HG03103 (cell line): ENCODE data around the gene FRMD1.

ENCODE experiments used
- ATAC-seq: cut with Tn5 transposase; IDR thresholded peaks from one replicate; pipeline ENCODE4 v1.9.1; 2021; ENCODE audit warnings: low read depth; ENCODE audit not compliant: unreplicated experiment

Gene FRMD1

DNA sequence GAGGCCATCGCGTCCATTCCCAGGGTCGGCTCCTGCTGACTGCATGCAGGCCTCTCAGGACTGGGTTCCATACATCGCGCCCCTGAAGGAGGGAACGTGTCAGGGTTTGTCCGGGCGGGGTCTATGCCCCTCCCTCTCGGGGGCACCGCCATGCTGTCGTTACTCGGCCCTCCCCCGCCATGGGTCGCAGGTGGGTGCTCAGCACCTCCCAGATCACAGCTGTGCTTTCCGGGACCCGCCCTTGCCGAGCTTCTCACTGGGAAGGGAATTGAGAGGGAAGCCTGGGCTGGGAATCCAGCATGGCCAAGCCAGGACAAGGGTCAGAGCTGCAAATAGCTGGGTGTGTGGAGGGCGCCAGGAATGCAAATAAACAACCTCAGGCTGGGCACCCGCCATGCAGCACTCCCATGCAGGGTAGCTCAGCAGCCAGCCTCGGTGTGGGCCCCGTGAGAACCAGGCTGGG lies at the start of gene FRMD1:
Gene FRMD1, minus strand, starts transcription at position 270 of the 463 bp plus-strand sequence. Its CDS starts 118 bp downstream, at position 152.
- no peak for ATAC-seq

DNA sequence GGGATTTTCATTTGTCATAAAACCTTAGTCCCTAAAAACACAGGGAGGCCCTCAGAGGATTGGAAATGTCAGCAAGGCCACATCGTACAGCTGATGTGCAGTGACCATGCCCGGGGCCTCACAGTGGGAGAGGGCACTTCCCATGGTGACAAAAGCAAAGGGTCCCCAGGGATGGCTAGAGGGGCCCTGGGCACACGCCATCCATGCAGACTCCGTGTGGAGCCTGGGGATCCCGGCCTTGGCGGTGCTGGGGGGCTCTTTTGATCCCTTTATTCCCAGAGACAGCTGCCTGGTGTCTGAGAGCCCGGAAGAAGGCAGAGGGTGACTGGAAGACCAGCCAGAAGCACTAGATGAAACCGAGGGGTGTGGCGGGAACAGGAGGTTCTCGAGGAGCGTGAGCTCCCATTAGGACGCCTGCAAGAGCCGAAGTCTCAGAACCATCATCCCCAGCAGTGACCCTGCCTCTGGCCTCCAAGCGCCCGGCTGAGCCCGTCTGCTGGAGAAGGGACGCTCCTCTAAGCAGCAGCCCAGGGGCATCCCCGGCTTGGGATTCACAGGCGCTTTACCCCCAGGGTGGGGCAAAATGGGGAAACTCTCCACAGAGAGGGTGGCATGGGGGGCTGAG lies 49.1 kb upstream of the FRMD1 start:
- no peak for ATAC-seq

DNA sequence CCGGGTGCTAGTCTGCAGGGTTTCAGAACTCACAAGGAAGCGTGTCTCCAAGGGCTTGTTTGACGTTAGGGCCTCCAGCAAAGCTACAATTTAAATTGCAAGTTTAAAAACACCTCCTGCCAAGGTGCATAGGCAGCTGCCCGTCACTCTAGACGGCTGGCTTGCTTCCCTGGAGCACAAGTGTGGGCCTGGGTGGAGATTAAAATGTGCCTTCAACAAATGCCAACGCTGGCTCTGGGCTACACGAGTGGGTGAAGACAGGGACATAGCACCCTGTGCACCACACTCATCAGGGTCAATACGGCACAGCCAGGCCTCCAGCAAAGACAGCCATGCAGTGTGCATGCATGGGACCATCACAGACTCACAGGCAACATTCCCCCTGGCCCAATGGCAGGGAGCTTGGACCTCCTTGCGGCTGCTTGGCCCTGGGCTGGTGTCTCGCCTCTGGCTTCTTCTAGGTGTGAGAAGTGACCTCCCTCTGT lies 48.4 kb upstream of the FRMD1 start:
- ATAC-seq = no peak

DNA sequence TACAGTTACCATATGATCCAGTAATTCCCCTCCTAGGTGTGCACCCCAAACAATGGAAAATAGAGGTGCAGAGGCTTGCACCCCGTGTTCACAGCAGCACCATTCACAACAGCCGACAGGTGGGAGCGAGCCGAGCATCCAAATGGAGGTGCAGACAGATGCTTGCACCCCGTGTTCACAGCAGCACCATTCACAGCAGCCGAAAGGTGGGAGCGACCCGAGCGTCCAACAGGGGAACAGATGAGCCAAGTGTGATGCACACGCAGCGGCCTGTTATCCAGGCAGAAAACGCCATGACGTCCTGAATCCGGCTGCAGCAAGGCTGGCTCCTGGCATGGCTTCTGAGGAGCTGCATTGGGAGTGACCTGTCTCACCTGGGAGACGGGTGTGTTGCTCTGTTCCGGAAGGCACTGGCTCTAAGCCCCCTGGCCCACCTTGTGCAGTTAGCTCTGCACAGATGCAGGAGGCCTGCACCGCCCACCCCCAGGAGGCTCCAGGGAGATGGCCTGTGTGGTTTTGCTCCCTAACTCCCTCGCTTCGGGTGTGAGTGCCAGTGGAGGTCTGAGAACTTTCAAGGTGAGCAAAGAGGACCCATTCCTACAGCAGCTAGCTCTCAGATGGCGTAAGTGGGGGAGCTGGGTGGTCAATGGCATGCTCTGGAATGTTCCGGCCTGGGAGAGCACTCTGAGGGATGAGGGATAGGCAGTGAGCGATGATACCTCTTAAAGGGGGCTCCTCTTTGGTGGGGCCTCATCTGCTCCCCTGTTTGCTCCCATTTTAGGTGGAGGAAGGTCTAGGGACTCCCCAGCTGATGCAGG lies 47.8 kb upstream of the FRMD1 start:
- no peak for ATAC-seq

DNA sequence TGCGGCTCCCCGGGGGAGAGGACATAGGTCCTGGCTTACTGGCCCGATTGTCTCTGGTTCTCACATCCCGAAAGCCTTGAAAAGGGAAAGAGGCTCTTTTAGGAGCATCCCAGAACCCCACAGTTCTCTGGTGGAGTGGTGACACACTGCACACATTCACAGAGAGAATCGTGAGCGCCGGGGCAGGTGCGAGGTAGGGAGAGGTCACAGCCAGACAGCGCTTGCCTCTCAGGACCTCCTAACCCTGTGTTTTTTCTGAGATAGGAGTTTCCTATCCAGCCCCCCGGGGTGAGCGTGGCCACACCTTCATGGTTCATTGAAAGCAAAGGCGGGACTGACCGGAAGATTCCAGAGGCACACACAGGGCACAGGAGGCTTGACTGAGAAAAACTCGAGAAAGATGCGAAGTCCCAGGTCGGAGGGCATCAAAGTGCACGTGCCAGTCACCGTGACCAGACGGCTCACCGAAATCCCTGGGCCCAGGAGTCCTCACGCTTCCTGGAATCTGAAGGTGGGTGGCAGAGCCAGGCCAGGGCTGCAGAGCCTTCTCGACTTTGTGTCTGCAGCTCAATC lies 46.5 kb upstream of the FRMD1 start:
- no peak for ATAC-seq

DNA sequence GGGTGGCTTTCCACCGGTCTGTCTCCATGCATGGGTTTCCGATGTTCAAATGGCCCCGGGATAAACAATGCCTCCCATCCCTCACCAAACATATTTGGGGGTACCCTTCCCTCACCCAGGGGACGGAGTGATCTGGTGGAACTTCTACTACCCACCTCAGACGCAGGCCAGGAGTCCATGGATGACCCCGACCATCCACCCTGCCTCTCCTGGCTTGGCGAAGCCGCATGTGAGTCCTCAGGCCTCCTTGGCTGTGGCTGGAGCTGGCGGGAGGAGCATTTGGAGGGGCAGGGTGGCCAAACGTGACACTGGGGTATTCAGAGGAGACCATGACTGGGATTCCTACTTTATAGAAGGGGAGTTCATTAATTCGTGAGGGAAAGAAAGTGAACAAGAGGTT lies 45.9 kb upstream of the FRMD1 start:
- ATAC-seq = no peak

DNA sequence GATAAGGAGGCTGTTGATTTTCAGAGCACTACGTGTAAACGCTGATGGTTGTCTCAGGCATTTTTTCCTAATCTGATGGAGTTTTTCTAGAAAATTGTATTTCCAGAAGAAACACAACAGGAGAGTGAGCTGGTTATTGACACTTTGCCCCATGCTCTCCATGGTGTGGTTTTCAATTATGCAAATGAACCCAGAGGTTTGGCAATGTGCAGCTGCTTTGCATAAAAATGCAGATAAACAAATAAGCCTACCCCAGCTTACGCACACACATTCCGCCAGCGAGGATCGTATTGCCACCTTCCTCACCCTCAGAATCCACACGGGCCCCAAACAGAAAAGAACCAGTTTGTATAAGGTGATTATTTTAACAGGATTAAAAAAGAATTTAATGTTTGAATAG lies 45.1 kb upstream of the FRMD1 start:
- no peak for ATAC-seq

DNA sequence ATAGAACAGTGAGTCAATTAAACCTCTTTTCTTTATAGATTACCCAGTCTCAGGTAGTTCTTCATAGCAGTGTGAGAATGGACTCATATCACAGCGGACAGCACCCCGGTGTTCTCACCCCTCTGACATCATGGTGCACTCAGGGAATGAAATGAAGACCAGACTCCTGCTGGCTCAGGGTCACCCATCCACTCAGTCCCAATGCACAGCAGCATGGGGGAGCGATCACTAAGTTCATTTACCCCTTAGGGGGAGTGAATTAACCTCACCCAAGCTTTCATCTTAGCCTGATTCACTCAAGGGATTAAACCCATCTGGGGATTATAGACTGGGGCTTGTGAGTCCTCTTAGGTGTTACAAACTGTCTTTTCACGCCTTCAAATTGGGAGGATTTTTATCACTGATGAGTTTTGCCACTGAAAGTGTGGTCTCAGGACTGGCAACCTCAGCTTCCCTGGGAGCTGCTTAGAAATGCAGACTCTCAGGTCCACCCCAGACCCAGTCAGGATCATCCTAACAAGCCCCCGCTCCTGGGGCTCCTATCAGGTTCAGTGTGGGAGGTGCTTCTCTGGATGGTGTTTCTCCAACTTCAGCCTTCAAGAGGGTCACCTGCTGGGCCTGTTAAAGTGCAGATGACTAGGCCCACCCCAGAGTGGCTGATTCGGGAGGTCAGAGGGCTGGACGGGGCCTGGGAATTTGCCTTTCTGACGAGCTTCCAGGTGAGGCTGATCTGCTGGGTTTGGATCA lies 44.3 kb upstream of the FRMD1 start:
- no peak for ATAC-seq

DNA sequence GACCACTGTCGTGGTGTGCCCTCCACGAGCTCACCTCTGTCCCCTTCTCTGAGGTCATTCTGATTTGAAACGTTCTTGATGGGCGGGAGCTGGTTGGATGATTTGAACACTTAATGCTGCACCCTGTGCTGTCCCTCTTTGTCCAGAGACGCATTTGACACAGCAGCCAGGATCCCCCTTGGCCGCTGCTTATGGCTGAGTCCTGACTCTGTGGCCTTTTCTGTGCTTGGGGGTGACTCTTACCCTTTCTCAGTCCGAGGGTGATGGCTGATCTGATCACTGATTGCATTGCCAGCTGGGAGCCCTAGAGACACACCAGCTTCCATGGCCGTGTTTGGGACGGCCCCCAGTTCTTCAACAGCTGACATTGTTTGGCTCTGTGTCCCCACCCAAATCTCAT lies 43.5 kb upstream of the FRMD1 start:
- ATAC-seq = no peak

DNA sequence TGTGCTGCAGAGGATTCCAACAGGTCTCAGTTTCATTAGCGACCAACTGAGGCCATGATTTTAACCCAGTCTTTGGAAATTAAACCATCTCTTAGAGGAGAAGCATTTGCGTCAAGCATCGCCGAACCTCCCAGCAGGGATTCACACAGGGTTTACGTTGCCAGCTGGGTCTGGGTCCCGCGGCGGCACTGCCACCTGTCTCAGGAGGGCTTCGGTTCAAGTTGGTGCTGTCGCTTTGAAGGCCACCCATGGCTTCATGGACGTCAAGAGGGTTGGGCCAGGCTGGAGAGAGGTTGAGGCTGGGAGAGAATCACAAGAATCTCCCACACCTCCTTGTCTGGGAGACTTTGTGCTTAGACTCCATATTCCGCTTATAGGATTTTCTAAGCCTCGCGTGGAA lies 43.0 kb upstream of the FRMD1 start:
- no peak for ATAC-seq

DNA sequence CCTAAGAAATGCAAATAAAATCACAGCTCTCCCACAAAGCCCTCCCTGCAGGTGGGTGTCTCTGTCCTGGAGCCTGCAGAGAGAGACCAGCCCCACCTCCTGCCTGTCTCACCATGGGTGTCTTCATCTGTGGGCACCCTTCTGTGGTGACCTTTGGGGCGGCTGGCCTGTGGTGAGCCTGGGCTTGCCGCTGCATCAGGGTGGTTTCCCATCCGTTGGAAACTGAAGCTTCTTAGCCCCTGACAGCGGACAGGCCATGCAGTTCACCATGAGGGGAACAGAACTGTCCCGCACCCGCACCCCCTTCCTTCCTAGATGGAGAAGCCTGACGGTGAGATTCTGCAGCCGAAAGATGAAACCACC lies 42.3 kb upstream of the FRMD1 start:
- no peak for ATAC-seq

DNA sequence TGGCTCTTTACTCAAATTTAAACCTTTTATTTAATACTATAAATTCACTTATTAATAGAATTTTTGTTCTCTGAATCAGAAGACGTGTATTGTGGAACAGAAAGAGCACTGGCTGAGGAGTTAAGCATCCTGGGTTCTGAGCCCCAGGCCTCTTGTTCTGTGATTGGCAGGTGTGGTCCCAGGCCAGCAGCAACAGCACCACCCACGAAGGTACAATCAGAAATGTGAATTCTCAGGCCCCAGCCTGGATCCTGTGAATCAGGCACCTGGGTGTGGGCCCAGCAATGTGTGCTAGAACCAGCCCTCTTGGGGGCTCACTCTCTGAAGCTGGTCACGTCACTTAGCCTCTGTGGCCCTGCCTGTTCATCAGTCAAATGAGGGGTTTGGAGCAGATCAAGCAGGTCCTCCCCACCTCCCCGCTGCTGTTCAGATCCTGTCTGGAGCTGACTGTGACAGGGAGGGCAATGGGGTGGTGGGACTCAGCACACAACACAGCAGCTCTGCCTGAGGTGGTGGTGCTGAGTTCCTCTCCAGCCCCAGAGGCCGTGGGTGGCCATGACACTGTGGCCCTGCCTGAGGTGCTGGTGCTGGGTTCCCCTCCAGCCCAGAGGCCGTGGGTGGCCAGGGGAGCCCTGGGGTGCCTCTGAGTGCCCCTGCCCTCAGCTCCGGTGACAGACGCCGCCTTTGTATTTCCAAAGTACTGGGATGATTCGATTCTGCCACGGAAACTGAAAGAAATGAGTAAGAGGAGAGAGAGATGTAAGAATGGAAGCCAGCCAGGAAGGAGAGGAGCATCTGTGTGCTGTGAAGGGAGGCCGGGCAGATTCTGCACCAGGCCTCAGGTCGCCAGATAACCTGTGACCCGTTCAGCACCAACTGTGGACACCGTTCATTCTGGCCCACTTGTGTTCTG lies 41.6 kb upstream of the FRMD1 start:
- ATAC-seq = no peak

DNA sequence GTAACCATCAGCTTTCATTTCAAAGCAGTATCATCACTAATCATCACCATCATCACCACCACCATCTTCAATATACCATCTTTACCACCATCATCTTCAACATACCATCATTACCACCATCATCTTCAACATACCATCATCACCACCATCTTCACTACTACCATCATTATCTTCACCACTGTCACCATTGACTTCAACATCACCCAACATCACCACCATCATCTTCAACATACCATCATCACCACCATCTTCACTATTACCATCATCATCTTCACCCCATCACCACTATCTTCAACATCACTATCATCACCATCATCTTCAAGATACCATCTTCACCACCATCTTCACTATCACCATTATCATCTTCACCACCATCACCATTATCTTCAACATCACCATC lies 40.5 kb upstream of the FRMD1 start:
- no peak for ATAC-seq

DNA sequence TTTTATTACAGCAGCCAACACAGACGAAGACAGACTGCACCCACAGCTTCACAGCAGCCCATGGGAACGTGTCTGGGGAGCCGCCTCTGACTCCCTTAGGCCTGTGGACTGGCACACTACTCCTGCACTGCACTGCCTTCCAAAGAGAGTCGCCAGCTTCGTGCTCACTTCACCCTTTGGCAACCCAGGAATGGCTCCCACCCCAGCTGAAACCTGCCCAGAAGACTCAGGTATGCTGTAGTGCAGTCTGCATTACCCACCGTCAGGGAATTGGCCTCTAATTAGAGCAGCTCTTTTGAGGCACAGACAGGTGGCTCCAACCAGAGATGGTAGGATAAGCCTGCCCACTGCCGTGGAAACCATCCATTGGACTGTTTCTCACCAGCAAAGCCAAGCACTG lies 39.9 kb upstream of the FRMD1 start:
- ATAC-seq = no peak

DNA sequence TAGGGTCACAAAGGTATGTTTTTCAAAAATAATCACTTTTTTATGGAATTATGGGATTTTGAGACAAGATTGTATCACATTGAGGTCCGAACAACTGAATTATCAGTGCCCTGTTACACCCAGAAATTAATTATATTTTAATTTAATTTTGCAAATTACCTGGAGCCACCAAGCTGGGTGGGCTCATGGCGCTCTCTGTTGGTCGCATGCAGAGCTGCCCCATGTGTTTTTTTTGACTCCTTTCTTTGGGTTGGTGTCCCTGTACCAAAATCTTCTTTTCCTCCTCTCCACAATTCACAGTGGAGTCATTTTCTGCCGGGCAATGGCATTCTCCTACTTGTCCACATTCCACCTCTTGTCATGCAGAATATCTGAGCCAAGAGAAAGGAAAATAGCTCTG lies 38.9 kb upstream of the FRMD1 start:
- no peak for ATAC-seq

DNA sequence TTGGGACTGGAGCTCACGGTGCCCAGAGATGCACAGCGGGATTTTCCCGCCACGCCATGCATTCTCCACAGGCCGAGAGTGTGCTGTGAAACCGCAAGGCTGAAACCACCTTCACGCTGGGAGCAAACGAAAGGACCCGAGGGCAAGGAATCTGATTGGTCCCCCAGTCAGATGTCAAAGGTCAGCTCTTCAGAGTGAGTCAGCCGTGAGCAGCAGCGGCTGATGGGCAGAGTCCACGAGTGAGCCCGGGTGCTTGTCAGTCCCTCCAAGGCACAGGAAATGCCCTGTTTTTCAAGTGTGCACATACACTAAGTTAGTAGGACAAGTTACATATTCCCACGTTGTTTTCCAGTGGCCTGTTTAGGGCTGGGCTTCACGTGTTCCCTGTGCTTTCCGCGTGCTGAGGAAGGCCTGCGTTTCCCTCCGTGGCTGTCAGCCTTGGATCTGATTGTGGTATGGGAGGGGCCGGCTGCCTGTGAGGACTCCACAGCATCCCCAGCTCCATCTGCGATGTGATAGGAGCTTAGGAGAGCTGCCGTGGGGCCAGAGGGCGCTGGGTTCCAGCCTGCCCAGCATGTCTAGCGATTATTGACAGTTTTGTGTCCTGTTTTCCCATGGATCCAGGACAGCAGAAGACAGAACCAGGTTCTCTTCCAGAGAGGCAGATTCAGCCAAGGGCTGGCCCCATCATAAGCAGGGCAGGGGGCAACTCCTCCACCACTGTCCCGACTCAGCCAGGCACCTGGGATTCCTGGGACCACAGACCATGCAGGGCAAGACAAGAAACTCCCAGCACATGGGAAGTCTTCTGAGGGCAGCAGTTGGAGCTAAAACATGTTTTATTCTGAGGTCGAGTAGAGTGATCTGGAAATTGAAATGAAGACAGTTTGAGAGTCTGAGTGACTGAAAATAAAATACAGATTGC lies 38.2 kb upstream of the FRMD1 start:
- no peak for ATAC-seq

DNA sequence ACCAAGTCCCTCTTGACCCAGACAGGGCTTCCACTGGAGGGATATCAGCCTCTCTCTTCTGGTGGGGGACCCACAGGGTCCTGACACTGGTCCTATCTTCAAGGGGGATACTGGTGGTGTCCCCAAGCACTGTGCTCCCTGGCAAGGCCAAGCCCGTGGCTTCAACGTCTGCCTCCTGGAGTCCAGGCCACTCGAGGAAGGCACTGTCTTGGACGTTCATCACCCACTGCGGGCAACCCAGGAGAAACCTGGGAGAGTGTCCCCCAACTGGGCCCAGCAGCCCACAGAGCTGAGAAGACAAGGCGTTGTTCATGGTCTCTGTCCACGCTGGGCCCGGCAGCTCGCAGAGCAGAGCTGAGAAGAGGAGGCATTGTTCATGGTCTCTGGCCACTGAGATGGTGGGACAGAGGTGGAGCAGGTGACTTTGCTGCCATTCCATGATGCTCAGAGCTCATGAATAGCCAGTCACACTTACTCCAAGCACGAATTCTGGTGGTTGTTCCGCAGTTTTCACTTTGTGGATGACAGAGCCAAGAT lies 37.5 kb upstream of the FRMD1 start:
- no peak for ATAC-seq

DNA sequence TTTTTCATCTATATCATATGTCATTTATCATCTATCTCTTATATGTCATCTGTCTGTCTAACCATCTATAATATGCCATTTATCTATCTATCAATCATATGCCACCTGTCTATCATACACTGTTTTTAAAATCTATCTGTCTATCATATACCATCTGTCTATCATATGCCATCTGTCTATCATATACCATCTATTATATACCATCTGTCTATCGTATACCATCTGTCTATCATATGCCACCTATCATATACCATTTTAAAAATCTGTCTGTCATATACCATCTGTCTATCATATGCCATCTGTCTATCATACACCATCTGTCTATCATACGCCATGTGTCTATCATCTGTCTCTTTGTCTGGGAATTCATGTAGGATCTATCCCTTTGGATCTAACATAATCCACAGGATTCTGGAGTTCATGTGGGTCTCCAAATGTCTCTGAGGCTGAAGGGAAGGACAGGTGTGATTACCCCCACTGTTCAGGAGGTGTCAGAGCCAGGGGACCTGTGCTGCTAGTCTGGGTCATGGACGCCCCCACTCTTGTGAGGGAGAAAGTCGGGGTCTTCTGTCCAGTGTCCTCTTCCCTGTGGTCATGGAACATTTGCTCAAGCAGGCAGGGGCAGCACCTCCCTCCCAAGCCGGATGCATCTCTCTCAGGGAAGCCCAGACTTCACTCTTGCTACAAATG lies 36.9 kb upstream of the FRMD1 start:
- ATAC-seq = no peak
